ENCODE data around the gene DELE1.

- TF ChIP-seq CTCF (IDR thresholded peaks at IDR 0.05; ENCODE audit: low read depth, low read length, missing input control) (peak; percentile 86), JUND (IDR thresholded peaks at IDR 0.05) (no peak), EGR1 (IDR thresholded peaks at IDR 0.05; ENCODE audit: low read depth in 2 of 2) (no peak), HNF4G (IDR thresholded peaks at IDR 0.05) (no peak)
Observed at GRCh38 chr5:141968914-141969608, 45.4 kb downstream of the DELE1 start, which contains the start of gene RNF14.

Measured in liver (tissue), 3 donors.